HCT116 (cell line): Measurements from ENCODE around the gene MEFV. TPM values are rescaled to one million over a fixed set of nuclear protein-coding genes. Genes with fewer than 3 reads are reported as not detected.

Experiments used
- ATAC-seq: fragments of 200-7000 bp; cut with Tn5 transposase; 2 replicates; pipeline ENCODE4 v1.9.1; 2020; ENCODE audit warnings: mild to moderate bottlenecking, moderate library complexity
- BruUV-seq: library from RNA; stranded (reverse); fragments of 400-500 nt; replicated peaks from 2 replicates; lab custom pipeline; 2021; lab: Mats Ljungman, UMichigan
- CTCF ChIA-PET: fragments of 300-600 bp; sonication (Branson Sonifier 250); formaldehyde crosslinking; loops from one replicate; lab custom pipeline; 2021; ENCODE audit warnings: antibody characterized with exemption; lab: Charles Lee
- POLR2A ChIA-PET: fragments of 300-600, 350-600 bp; sonication (Branson Sonifier 250); formaldehyde crosslinking; loops from one replicate; lab custom pipeline; 2021; ENCODE audit warnings: antibody characterized with exemption; lab: Charles Lee
- RAD21 ChIA-PET, 2 experiments: fragments of 300-600 bp; sonication (Branson Sonifier 250); formaldehyde crosslinking; loops; one replicate each; lab custom pipeline; 2023; ENCODE audit warnings: low total read pairs in 2 of 2; ENCODE audit not compliant: uncharacterized antibody in 2 of 2, unreplicated experiment in 2 of 2, low non-redundant PET in 1 of 2; lab: Charles Lee
- DNase-seq: peaks from one replicate; pipeline ENCODE4 v3.0.0-alpha.2; 2010; ENCODE audit warnings: low read depth, low spot score
- H2AFZ ChIP-seq: fragments of 200-600 bp; shearing (Covaris generic), sonication (generic); 2 replicates; pipeline ENCODE4 v1.6.1; 2017; ENCODE audit warnings: low read depth, mixed run types, mixed read lengths, antibody characterized with exemption, low read length; ENCODE audit not compliant: poor library complexity, severe bottlenecking
- H3K27ac ChIP-seq: 2 replicates; pipeline ENCODE4 v1.5.1; 2012; ENCODE audit warnings: low read depth, low read length
- H3K27me3 ChIP-seq: fragments of 200-600 bp; sonication (generic); 2 replicates; pipeline ENCODE4 v1.6.1; 2016; ENCODE audit warnings: mixed run types, low read length, mixed read lengths; ENCODE audit not compliant: insufficient read depth
- H3K36me3 ChIP-seq, 2 experiments: fragments of 200-500 bp in 1 of 2; fragments of 200-600 bp in 1 of 2; sonication (Bioruptor generic) in 1 of 2; sonication (generic) in 1 of 2; 2 replicates each; pipeline versions ENCODE4 v1.5.1 to v1.6.1; 2014 to 2016; ENCODE audit warnings: low read length in 2 of 2, inconsistent platforms in 1 of 2, mixed read lengths in 1 of 2, mixed run types in 1 of 2; ENCODE audit not compliant: insufficient read depth in 2 of 2, control insufficient read depth in 1 of 2
- H3K4me1 ChIP-seq, 2 experiments: fragments of 200-600 bp in 1 of 2; sonication (generic) in 1 of 2; 2 replicates each; pipeline versions ENCODE4 v1.5.1 to v1.6.1; 2012 to 2017; ENCODE audit warnings: low read length in 2 of 2, inconsistent platforms in 1 of 2, mild to moderate bottlenecking in 1 of 2, mixed read lengths in 1 of 2, mixed run types in 1 of 2, moderate library complexity in 1 of 2; ENCODE audit not compliant: insufficient read depth in 2 of 2, control insufficient read depth in 1 of 2
- H3K4me2 ChIP-seq: fragments of 200-600 bp; sonication (generic); 2 replicates; pipeline ENCODE4 v1.6.1; 2017; ENCODE audit warnings: mixed run types, low read length, mixed read lengths
- H3K4me3 ChIP-seq, 2 experiments: fragments of 200-600 bp in 1 of 2; sonication (generic) in 1 of 2; replicated peaks in 1 of 2; 2 replicates each; pipeline ENCODE4 v1.5.1; 2011 to 2016; ENCODE audit warnings: low read length in 2 of 2, control low read depth in 1 of 2, low read depth in 1 of 2, mild to moderate bottlenecking in 1 of 2, mixed read lengths in 1 of 2, mixed run types in 1 of 2
- H3K79me2 ChIP-seq: fragments of 200-600 bp; sonication (generic); 2 replicates; pipeline ENCODE4 v1.6.1; 2017; ENCODE audit warnings: mild to moderate bottlenecking, mixed run types, low read length, moderate library complexity, mixed read lengths; ENCODE audit not compliant: insufficient read depth
- H3K9ac ChIP-seq: fragments of 200-600 bp; sonication (generic); 2 replicates; pipeline ENCODE4 v1.6.1; 2016; ENCODE audit warnings: low read length, mixed read lengths
- H3K9me2 ChIP-seq: fragments of 200-600 bp; sonication (generic), shearing (Covaris generic); 2 replicates; pipeline ENCODE4 v1.6.1; 2017; ENCODE audit warnings: mixed run types, mild to moderate bottlenecking, moderate library complexity; ENCODE audit not compliant: insufficient read depth
- H3K9me3 ChIP-seq, 2 experiments: fragments of 200-500 bp in 1 of 2; fragments of 200-600 bp in 1 of 2; sonication (Bioruptor generic) in 1 of 2; sonication (generic) in 1 of 2; 2 replicates each; pipeline ENCODE4 v1.6.1; 2014 to 2017; ENCODE audit warnings: low read length in 2 of 2, mixed read lengths in 2 of 2, inconsistent platforms in 1 of 2, low read depth in 1 of 2, mild to moderate bottlenecking in 1 of 2, mixed run types in 1 of 2, moderate library complexity in 1 of 2; ENCODE audit not compliant: control insufficient read depth in 1 of 2, insufficient read depth in 1 of 2
- H4K20me1 ChIP-seq: fragments of 200-600 bp; sonication (generic), shearing (Covaris generic); 2 replicates; pipeline ENCODE4 v1.6.1; 2017; ENCODE audit warnings: mixed run types, mild to moderate bottlenecking, moderate library complexity; ENCODE audit not compliant: insufficient read depth
- EGR1 ChIP-seq: IDR thresholded peaks from 2 replicates; pipeline ENCODE4 v1.6.1; 2012; ENCODE audit warnings: low read depth
- EZH2 ChIP-seq: fragments of 200-600 bp; sonication (generic); IDR thresholded peaks from 2 replicates; pipeline ENCODE4 v1.6.1; 2017; ENCODE audit warnings: antibody characterized with exemption, mixed run types
- POLR2AphosphoS5 ChIP-seq: IDR thresholded peaks from 2 replicates; pipeline ENCODE4 v1.6.1; 2011; ENCODE audit warnings: mild to moderate bottlenecking, low read depth, low read length, moderate library complexity
- SIN3A ChIP-seq: IDR thresholded peaks from 2 replicates; pipeline ENCODE4 v1.6.1; 2012; ENCODE audit warnings: low read depth
- SRF ChIP-seq: IDR thresholded peaks from 2 replicates; pipeline ENCODE4 v1.6.1; 2012; ENCODE audit warnings: low read depth
- ZNF274 ChIP-seq: fragments of 200-500 bp; sonication (Bioruptor generic); IDR thresholded peaks from 2 replicates; pipeline ENCODE4 v1.6.1; 2014; ENCODE audit warnings: mild to moderate bottlenecking, low read depth, low read length, inconsistent platforms
- intact Hi-C: fragments of 100-400 bp; cut with micrococcal nuclease; formaldehyde crosslinking; loops from 2 replicates; pipeline ENCODE4 v1.10.0; 2022
- total RNA-seq: library from RNA; stranded (reverse); gene quantifications from one replicate; pipeline ENCODE4 v1.2.1, GENCODE V29; 2021; ENCODE audit not compliant: unreplicated experiment
- TF ChIP-seq, protein P1 (sequence below): IDR thresholded peaks from 2 replicates; pipeline ENCODE4 v1.6.1; 2012

MEFV gene
- total RNA-seq, 1 experiment from 2014 or later, result 0.15 TPM

DNA sequence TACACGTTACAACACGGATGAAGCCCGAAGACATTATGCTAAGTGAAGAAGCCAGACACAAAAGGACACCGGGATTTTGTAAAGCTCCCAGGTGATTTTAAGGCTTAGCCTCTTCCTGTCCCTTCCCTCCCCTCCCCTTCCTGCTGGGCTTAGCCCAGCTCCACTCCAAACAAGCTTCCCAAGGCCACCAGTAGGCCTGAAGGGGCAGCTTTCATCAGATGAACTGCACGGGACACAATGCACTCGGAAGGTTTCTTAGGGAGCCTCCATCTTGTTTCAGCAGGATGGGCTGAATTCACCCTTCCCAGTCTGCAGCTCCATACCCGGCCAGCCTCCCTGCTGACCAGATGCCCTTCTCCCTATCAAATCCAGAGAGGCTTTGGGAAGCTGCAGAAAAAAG is 10.4 kb downstream of the MEFV start:
- H3K9me3 ChIP-seq, result peaks cover 3% of the 10 kb centered on the region in 2 experiments; a peak in 2 of 4 replicates
- TF ChIP-seq SRF, result no peak
- TF ChIP-seq ZNF274, result no peak
- no peak for TF ChIP-seq SIN3A
- TF ChIP-seq EGR1, result no peak
- no peak overlapping the region for H3K4me2 ChIP-seq
- ATAC-seq (no peak), DNase-seq (no peak)
- no peak overlapping the region for H3K4me3 ChIP-seq
- no peaks in the 10 kb centered on the region for H3K27me3 ChIP-seq
- no TSS peak for BruUV-seq
- ChIA-PET RAD21 (no interaction called here), POLR2A (no interaction called here), CTCF (no interaction called here)
- intact Hi-C loops, result no loop called here
- H2AFZ ChIP-seq, result no peak overlapping the region
- H3K4me1 ChIP-seq, result peaks cover 0 to 4% of the 10 kb centered on the region in 2 experiments; a peak in 1 of 4 replicates
- H4K20me1 ChIP-seq, result no peaks in the 10 kb centered on the region
- H3K9ac ChIP-seq, result no peak overlapping the region
- H3K79me2 ChIP-seq, result no peaks in the 10 kb centered on the region
- no peaks in the 10 kb centered on the region for H3K36me3 ChIP-seq
- H3K27ac ChIP-seq, result no peak overlapping the region
- no peaks in the 10 kb centered on the region for H3K9me2 ChIP-seq

DNA sequence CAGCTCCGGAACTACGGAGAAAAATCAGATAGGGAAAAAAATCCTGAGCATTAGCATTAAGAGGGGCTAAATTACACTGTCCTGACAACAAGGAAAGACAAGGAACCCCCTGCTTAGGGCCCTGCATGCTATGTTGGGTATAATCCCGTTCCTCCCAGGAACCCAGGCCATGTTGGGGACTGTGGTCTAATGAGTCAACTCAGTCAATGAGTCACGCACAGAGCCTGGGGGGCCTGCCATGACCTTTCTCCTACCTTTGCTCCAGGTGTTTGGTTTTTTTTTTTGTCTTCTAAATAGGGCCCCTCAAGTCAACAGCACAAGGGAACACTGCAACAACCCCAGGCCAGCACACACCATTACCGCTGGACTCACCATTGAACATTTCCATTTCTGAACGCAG is 12.6 kb downstream of the MEFV start:
- Histone ChIP-seq H2AFZ (no peak overlapping the region), H3K79me2 (no peaks in the 10 kb centered on the region), H3K4me1 (peaks cover 0 to 4% of the 10 kb centered on the region in 2 experiments; a peak in 1 of 4 replicates), H3K27me3 (no peaks in the 10 kb centered on the region), H3K9me3 (peaks cover 3% of the 10 kb centered on the region in 2 experiments; a peak in 2 of 4 replicates), H3K9ac (no peak overlapping the region), H3K27ac (no peak overlapping the region), H3K36me3 (no peaks in the 10 kb centered on the region), H3K9me2 (no peaks in the 10 kb centered on the region), H3K4me2 (no peak overlapping the region), H3K4me3 (no peak overlapping the region), H4K20me1 (no peaks in the 10 kb centered on the region)
- ChIA-PET POLR2A (no interaction called here), RAD21 (no interaction called here), CTCF (no interaction called here)
- intact Hi-C loops, result no loop called here
- DNase-seq (no peak), ATAC-seq (no peak)
- no TSS peak for BruUV-seq
- no peak for TF ChIP-seq EZH2
- no peak for TF ChIP-seq ZNF274
- TF ChIP-seq POLR2AphosphoS5, result no peak
- TF ChIP-seq, protein P1, sequence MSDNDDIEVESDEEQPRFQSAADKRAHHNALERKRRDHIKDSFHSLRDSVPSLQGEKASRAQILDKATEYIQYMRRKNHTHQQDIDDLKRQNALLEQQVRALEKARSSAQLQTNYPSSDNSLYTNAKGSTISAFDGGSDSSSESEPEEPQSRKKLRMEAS, result no peak
